Osteoblast (primary cell): ENCODE results near the gene POU6F1. TPM values are rescaled to one million over a fixed set of nuclear protein-coding genes. Genes with fewer than 3 reads are reported as not detected.

Experiments used
- DNase-seq: peaks from one replicate; pipeline ENCODE4 v3.0.0; 2011; ENCODE audit warnings: low spot score, mixed read lengths; ENCODE audit not compliant: insufficient read length; ENCODE audit errors: missing footprints
- H2AFZ ChIP-seq: 2 replicates; pipeline ENCODE4 v1.6.0; 2011; ENCODE audit warnings: mild to moderate bottlenecking, low read length
- H3K27ac ChIP-seq: 2 replicates; pipeline ENCODE4 v1.5.1; 2011; ENCODE audit warnings: mild to moderate bottlenecking, low read depth, low read length, moderate library complexity
- H3K27me3 ChIP-seq: 2 replicates; pipeline ENCODE4 v1.6.0; 2012; ENCODE audit warnings: mild to moderate bottlenecking, control low read depth, inconsistent platforms, low read length, moderate library complexity; ENCODE audit not compliant: insufficient read depth
- H3K36me3 ChIP-seq: 2 replicates; pipeline ENCODE4 v1.5.1; 2011; ENCODE audit warnings: mild to moderate bottlenecking, low read length, control low read depth, moderate library complexity; ENCODE audit not compliant: insufficient read depth
- H3K4me1 ChIP-seq: 2 replicates; pipeline ENCODE4 v1.5.1; 2011; ENCODE audit warnings: mild to moderate bottlenecking, low read length, control low read depth, moderate library complexity; ENCODE audit not compliant: insufficient read depth
- H3K4me2 ChIP-seq: 2 replicates; pipeline ENCODE4 v1.6.0; 2011; ENCODE audit warnings: mild to moderate bottlenecking, low read length; ENCODE audit not compliant: insufficient read depth
- H3K4me3 ChIP-seq: fragments of 200-600 bp; sonication (generic); 3 replicates; pipeline ENCODE4 v1.5.1; 2012; ENCODE audit warnings: mild to moderate bottlenecking, low read length, inconsistent platforms; ENCODE audit not compliant: insufficient read depth
- H3K79me2 ChIP-seq: 2 replicates; pipeline ENCODE4 v1.6.0; 2012; ENCODE audit warnings: mild to moderate bottlenecking, low read length, control low read depth, inconsistent platforms; ENCODE audit not compliant: insufficient read depth
- H3K9me3 ChIP-seq: 2 replicates; pipeline ENCODE4 v1.5.1; 2011; ENCODE audit warnings: low read depth, low read length, control low read depth
- H4K20me1 ChIP-seq: 2 replicates; pipeline ENCODE4 v1.6.0; 2012; ENCODE audit warnings: mild to moderate bottlenecking, low read length, control low read depth; ENCODE audit not compliant: insufficient read depth
- total RNA-seq: library from RNA; depleted of rRNA; stranded (reverse); fragments of >200 nt; gene quantifications from 2 replicates; pipeline ENCODE4 v1.2.3, GENCODE V29; 2012
- TF ChIP-seq, protein P1 (sequence below): IDR thresholded peaks from 2 replicates; pipeline ENCODE4 v1.5.1; 2011; ENCODE audit warnings: mild to moderate bottlenecking, low read depth, low read length, moderate library complexity; ENCODE audit errors: extremely low read depth

The POU6F1 gene
- total RNA-seq, 1 donor = 7.6 TPM

DNA sequence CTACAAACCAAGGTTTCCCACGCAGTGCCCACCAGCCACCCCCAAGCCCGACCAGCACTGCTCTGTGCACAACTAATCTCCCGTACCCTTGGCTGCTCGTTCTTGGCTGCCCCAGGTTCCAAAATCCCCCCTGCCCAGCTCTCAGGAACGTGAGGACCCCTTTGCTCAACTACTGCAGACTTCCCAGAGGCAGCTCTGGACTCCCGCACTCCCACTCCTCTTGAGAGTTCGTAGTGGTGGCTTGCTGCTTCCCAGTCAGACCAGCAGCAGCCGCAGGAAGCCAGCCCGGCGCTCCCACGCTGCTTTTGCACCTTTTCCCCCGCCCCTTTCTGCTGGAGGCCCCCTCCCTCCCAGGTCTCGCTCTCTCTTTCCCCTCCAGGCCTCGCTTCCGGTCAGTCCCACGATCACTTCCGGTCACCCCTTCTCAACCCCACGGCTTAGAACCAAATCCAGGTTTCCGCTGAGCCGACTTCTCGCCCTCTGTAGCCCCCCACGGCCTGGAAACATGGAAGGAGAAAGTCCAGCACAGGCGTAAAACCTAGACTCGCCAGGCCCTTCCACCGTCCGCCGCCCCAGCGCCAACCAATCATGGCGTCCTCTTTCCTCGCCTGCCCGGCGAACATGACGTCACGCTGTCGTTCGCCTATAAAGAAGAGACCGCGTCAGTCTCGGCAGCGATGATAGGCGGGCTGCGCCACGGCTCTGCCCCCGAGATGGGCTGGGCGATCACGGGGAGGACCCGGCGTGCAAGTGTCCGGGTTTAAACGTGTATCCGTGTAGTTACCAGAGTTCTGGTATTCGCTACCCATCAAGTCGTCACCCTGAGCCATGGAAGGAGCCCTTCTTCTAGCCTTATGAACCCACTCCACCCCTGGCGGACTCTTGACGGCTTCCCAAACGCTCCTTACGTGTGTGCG is 45.1 kb downstream of the POU6F1 start, which contains the start of gene TFCP2:
Gene TFCP2 (minus strand): TSS at position 621 of the 917 bp plus-strand sequence. CDS start 713 bp downstream, outside the sequence.
- peak within 1 kb of the TSS; percentile 96 for H2AFZ ChIP-seq
- H3K4me1 ChIP-seq = peaks cover 10% of the 10 kb centered on the region
- peaks cover 46% of the 10 kb centered on the region for H3K79me2 ChIP-seq
- no peaks in the 10 kb centered on the region for H3K36me3 ChIP-seq
- peak within 1 kb of the TSS; percentile 97 for H3K4me2 ChIP-seq
- H3K4me3 ChIP-seq = peak within 1 kb of the TSS; percentile 90
- H3K27me3 ChIP-seq = no peaks in the 10 kb centered on the region
- peak within 1 kb of the TSS; percentile 100 for H3K27ac ChIP-seq
- TF ChIP-seq, protein P1, sequence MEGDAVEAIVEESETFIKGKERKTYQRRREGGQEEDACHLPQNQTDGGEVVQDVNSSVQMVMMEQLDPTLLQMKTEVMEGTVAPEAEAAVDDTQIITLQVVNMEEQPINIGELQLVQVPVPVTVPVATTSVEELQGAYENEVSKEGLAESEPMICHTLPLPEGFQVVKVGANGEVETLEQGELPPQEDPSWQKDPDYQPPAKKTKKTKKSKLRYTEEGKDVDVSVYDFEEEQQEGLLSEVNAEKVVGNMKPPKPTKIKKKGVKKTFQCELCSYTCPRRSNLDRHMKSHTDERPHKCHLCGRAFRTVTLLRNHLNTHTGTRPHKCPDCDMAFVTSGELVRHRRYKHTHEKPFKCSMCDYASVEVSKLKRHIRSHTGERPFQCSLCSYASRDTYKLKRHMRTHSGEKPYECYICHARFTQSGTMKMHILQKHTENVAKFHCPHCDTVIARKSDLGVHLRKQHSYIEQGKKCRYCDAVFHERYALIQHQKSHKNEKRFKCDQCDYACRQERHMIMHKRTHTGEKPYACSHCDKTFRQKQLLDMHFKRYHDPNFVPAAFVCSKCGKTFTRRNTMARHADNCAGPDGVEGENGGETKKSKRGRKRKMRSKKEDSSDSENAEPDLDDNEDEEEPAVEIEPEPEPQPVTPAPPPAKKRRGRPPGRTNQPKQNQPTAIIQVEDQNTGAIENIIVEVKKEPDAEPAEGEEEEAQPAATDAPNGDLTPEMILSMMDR = no peak
- no peaks in the 10 kb centered on the region for H4K20me1 ChIP-seq
- no peaks in the 10 kb centered on the region for H3K9me3 ChIP-seq
- DNase-seq = peak; percentile 96

DNA sequence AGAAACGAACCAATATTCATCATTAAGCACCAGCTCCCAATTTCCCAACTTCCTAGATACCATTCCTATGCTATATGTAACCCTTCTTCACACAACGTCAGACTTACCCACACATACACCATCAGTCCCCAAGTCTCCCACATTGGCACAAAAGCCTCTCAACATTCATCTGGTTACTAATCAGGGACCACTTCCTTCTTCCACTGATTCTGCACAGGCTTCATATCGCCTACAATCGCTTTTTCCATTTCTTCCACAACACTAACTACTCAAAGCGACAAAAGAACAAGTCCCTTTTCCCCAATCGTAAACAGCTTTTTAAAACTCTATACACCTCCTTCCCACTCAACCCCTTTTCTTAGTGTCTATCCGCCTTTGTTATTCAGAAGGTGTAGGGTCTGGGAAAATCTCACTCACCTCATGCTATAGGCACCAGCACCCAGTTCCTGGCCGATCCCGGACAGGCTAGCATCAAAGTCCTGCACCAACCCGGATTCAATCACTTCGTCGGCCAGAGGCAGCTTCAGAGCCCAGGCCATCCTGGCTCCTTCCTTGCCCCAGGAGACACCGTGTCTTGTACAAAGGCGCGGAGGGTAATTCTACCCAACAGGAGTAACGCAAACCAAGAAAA is 45.9 kb downstream of the POU6F1 start:
- Histone ChIP-seq H2AFZ (peak overlapping the region; percentile 96), H3K36me3 (no peaks in the 10 kb centered on the region), H3K4me2 (peak overlapping the region; percentile 97), H3K9me3 (no peaks in the 10 kb centered on the region), H3K27ac (peak overlapping the region; percentile 100), H3K27me3 (no peaks in the 10 kb centered on the region), H3K79me2 (peaks cover 53% of the 10 kb centered on the region), H4K20me1 (no peaks in the 10 kb centered on the region), H3K4me1 (peaks cover 10% of the 10 kb centered on the region), H3K4me3 (peak overlapping the region; percentile 90)
- DNase-seq = no peak
- TF ChIP-seq, protein P1 = no peak

DNA sequence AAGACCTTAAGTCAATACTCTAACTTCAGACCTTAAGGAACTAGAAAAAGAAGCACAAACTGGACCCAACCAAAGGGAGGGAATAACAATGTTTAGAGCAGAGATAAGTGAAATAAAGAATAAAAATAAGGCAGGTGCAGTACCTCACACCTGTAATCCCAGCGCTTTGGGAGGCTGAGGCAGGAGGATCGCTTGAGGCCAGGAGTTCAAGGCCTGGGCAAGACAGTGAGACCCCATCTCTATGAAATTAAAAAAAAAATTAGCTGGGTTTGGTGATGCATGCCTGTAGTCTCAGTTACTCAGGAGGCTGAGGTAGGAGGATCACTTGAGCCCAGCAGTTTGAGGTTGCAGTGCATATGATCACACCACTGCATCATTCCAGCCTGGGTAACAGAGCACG is 54.1 kb downstream of the POU6F1 start:
- TF ChIP-seq, protein P1 = no peak
- Histone ChIP-seq H2AFZ (no peak overlapping the region), H3K4me2 (no peak overlapping the region), H3K4me3 (no peak overlapping the region), H4K20me1 (peaks cover 19% of the 10 kb centered on the region), H3K36me3 (no peaks in the 10 kb centered on the region), H3K4me1 (peaks cover 7% of the 10 kb centered on the region), H3K27me3 (no peaks in the 10 kb centered on the region), H3K79me2 (peaks cover 72% of the 10 kb centered on the region), H3K27ac (no peak overlapping the region), H3K9me3 (no peaks in the 10 kb centered on the region)
- DNase-seq = no peak

DNA sequence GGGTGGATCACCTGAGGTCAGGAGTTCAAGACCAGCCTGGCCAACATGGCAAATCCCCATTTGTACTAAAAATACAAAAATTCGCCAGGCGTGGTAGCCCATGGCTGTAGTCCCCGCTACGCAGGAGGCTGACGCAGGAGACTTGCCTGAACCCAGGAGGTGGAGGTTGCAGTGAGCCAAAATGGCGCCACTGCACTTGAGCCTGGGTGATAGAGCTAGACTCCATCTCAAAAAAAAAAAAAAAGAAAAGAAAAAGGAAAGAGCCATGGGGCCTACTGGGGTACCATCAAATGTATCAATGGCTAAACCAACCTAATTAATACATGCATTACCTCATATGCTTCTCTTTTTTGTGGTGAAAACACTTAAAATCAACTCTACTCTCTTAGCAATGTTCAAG is 55.6 kb downstream of the POU6F1 start:
- DNase-seq = no peak
- Histone ChIP-seq H3K9me3 (no peaks in the 10 kb centered on the region), H3K27me3 (no peaks in the 10 kb centered on the region), H3K27ac (no peak overlapping the region), H2AFZ (no peak overlapping the region), H3K4me1 (peaks cover 7% of the 10 kb centered on the region), H3K36me3 (no peaks in the 10 kb centered on the region), H3K4me2 (no peak overlapping the region), H3K4me3 (no peak overlapping the region), H3K79me2 (peaks cover 66% of the 10 kb centered on the region), H4K20me1 (peaks cover 23% of the 10 kb centered on the region)
- TF ChIP-seq, protein P1 = no peak
